LNCAP (cell line): ENCODE measurements around the gene CCDC12.

Experiments
- TF ChIP-seq, protein P1 (sequence below): fragments of 450-650 bp; IDR thresholded peaks from 2 replicates; pipeline ENCODE4 v1.5.1; 2017; ENCODE audit warnings: mild to moderate bottlenecking

Gene CCDC12

DNA sequence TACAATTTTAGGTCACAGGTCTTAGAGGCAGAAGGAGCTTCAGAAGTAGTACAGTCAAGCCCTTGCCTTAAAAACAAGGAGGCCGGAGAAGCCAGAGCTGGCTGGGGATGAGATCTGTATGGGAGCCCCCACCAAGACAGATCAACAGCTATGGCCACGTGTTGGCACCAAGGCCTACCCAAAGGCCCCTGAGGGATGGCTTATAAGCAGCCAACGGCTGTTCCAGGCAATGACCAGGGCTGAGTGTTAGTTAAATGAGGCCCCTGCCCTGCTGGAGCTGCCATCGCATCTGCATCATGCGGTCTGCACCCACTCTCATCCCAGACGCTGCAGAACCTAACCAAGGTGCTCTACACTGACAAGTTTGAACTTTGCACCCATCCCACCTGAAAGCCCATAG lies 43.3 kb downstream of the CCDC12 start:
- TF ChIP-seq, protein P1, sequence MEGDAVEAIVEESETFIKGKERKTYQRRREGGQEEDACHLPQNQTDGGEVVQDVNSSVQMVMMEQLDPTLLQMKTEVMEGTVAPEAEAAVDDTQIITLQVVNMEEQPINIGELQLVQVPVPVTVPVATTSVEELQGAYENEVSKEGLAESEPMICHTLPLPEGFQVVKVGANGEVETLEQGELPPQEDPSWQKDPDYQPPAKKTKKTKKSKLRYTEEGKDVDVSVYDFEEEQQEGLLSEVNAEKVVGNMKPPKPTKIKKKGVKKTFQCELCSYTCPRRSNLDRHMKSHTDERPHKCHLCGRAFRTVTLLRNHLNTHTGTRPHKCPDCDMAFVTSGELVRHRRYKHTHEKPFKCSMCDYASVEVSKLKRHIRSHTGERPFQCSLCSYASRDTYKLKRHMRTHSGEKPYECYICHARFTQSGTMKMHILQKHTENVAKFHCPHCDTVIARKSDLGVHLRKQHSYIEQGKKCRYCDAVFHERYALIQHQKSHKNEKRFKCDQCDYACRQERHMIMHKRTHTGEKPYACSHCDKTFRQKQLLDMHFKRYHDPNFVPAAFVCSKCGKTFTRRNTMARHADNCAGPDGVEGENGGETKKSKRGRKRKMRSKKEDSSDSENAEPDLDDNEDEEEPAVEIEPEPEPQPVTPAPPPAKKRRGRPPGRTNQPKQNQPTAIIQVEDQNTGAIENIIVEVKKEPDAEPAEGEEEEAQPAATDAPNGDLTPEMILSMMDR, result no peak

DNA sequence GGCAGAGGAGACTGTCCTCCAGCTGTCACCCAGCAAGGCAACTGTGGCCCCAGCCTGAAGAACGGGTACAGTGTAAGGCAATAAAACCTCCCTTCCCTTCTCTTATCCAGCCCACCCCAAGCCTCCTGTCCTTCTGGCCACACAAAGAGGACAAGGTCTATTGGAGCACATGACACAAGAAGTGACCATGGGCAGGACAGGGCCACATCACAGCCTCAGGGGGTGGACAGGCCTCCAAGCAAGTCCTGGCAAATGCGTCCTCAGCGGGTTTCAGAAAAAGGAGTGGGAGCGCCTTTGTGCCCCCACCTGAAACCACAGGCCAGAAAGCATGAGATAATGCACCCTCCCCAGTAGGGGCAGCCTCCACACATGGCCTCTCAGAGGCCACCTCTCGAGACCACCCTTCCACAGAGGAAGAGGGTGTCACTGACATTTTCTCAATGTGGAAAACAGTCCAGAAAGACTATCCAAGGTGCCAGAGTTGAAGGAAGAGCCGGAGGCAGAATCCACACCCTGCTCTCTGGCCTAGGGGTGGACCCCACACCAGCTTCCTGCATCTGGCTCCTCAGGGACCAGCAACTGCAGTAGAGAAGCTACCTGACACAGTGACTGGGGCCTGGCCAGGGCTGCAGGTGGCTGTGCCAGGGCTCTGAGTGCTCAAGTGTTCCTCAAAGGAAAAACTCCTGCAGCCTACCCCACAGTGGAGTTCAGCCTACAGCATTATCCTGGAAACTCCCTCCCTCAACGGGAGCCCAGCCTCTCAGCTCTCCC lies 43.9 kb downstream of the CCDC12 start:
- TF ChIP-seq, protein P1, result no peak

DNA sequence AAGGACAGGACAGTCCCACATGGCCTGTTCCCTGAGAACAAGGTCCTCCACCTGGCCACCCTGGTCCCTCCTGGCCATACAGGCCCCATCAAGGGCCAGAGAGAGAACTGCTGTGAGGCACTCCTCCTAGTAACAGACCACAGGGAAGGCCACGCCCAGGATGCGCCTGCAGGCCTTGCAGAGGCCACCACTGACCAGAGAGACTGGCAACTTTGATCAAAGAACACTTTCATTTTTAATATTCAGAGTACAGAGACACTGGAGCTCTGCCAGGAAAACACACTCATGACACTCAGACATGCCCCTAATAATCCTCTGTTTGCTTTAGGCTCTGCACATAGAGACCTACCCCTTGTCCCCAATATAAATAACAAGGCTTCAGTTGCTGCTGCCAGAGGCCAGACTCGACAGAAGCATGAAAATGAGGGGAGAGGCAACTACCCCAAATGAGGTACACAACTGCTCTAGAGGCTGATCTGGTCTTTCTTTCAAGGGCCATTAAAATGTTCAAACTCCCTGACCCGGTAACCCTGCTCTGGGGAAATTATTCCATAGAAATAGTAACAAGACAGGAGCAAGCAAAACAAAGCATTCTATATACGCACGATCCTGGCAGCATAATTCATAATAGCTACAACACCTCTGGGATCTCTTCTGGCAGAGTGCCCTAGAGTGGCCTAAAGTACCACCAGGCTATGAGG lies 44.8 kb downstream of the CCDC12 start:
- TF ChIP-seq, protein P1, result no peak

GRCh38 chr3:46930945-46931403 lies 45.6 kb downstream of the CCDC12 start:
- TF ChIP-seq, protein P1, result no peak

- TF ChIP-seq, protein P1, result no peak
These were observed 46.2 kb downstream of the CCDC12 start for GRCh38 chr3:46930166-46930944.

DNA sequence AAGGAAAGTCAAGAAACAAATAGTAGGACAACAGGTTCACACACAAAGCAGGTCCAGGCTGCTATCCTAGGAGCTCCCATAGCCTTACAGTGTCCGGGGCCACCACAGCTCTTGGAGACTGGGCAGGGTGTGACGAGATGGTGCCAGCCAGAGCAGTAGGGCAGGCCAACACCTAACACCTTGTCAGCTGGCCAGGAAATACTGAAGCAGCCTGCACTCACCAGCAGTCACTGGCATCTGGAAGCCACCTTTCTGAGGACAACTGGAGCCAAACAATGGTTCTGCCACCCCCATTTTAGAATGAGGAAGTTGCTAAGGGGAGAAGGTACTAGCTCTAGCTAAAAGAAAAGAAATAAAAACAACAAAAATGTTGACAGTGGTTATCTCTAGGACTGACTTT lies 47.2 kb downstream of the CCDC12 start:
- TF ChIP-seq, protein P1, result no peak

DNA sequence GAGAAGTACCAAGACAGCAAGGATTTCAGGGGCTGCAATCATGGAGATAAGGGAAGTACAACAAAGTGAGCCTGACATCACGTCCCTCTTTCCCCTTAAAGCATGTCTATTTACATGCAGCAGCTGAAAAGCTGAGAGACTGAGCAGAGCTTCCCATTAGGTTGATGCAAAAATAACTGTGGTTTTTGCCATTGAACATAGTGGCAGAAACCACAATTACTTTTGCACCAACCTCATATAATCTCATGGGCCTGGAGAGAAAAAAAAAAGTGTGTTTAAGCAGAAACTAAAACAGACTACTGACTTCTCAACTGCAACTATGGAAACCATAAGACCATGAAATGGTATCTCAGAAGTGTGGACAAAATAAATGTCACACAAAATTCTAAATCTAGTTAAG lies 48.3 kb downstream of the CCDC12 start:
- TF ChIP-seq, protein P1, result no peak
